Adipocyte (in vitro differentiated cells): Measurements from ENCODE around the gene PLAGL2.
A peak's percentile ranks its signal among the peaks of the same experiment; 100 is the strongest.

Experiments used
- DNase-seq: peaks from one replicate; pipeline ENCODE4 v3.0.0-alpha.2; 2015; ENCODE audit warnings: low read depth
- H3K27me3 ChIP-seq: replicated peaks from 2 replicates; pipeline ENCODE4 v1.7.0; 2013; ENCODE audit warnings: mild to moderate bottlenecking, low read length, moderate library complexity; ENCODE audit not compliant: control insufficient read depth, insufficient read depth
- H3K36me3 ChIP-seq: 2 replicates; pipeline ENCODE4 v1.7.0; 2013; ENCODE audit warnings: low read length, mild to moderate bottlenecking, moderate library complexity; ENCODE audit not compliant: control insufficient read depth, insufficient read depth, severe bottlenecking
- H3K4me1 ChIP-seq: 2 replicates; pipeline ENCODE4 v1.7.0; 2013; ENCODE audit warnings: mild to moderate bottlenecking, low read length, moderate library complexity; ENCODE audit not compliant: control insufficient read depth, insufficient read depth
- H3K4me3 ChIP-seq: 2 replicates; pipeline ENCODE4 v1.7.0; 2013; ENCODE audit warnings: mild to moderate bottlenecking, low read length, moderate library complexity
- H3K9ac ChIP-seq: 2 replicates; pipeline ENCODE4 v1.7.0; 2013; ENCODE audit warnings: mild to moderate bottlenecking, low read length, moderate library complexity
- H3K9me3 ChIP-seq: 2 replicates; pipeline ENCODE4 v1.7.0; 2013; ENCODE audit warnings: mild to moderate bottlenecking, low read length, moderate library complexity; ENCODE audit not compliant: control insufficient read depth

The PLAGL2 gene

GRCh38 chr20:32213870-32214269, 6.3 kb upstream of the PLAGL2 start:
- no peak overlapping the region for H3K4me3 ChIP-seq
- H3K9ac ChIP-seq: no peak overlapping the region
- no peaks in the 10 kb centered on the region for H3K27me3 ChIP-seq
- no peaks in the 10 kb centered on the region for H3K9me3 ChIP-seq
- DNase-seq: no peak
- peaks cover 61% of the 10 kb centered on the region for H3K36me3 ChIP-seq
- H3K4me1 ChIP-seq: peaks cover 10% of the 10 kb centered on the region

GRCh38 chr20:32209850-32210605, 2.5 kb upstream of the PLAGL2 start:
- no peak overlapping the region for H3K4me3 ChIP-seq
- peaks cover 35% of the 10 kb centered on the region for H3K4me1 ChIP-seq
- no peak for DNase-seq
- H3K27me3 ChIP-seq: no peaks in the 10 kb centered on the region
- peaks cover 27% of the 10 kb centered on the region for H3K36me3 ChIP-seq
- no peak overlapping the region for H3K9ac ChIP-seq
- H3K9me3 ChIP-seq: no peaks in the 10 kb centered on the region

GRCh38 chr20:32208499-32209154, 1.1 kb upstream of the PLAGL2 start:
- H3K36me3 ChIP-seq: peaks cover 23% of the 10 kb centered on the region
- DNase-seq: no peak
- no peaks in the 10 kb centered on the region for H3K27me3 ChIP-seq
- peaks cover 48% of the 10 kb centered on the region for H3K4me1 ChIP-seq
- H3K4me3 ChIP-seq: peak overlapping the region; percentile 98
- no peaks in the 10 kb centered on the region for H3K9me3 ChIP-seq
- H3K9ac ChIP-seq: peak overlapping the region; percentile 99

GRCh38 chr20:32206760-32207625, 550 bp downstream of the PLAGL2 start:
- Histone ChIP-seq H3K36me3 (peaks cover 19% of the 10 kb centered on the region), H3K4me1 (peaks cover 55% of the 10 kb centered on the region), H3K4me3 (peak overlapping the region; percentile 98), H3K9ac (peak overlapping the region; percentile 99), H3K9me3 (no peaks in the 10 kb centered on the region), H3K27me3 (no peaks in the 10 kb centered on the region)
- peak; percentile 30 for DNase-seq

GRCh38 chr20:32205843-32206759, 1.4 kb downstream of the PLAGL2 start:
- Histone ChIP-seq H3K9me3 (no peaks in the 10 kb centered on the region), H3K4me3 (peak overlapping the region; percentile 98), H3K27me3 (no peaks in the 10 kb centered on the region), H3K9ac (peak overlapping the region; percentile 99), H3K4me1 (peaks cover 63% of the 10 kb centered on the region), H3K36me3 (peaks cover 17% of the 10 kb centered on the region)
- DNase-seq: no peak

- peaks cover 17% of the 10 kb centered on the region for H3K36me3 ChIP-seq
- peaks cover 63% of the 10 kb centered on the region for H3K4me1 ChIP-seq
- H3K9me3 ChIP-seq: no peaks in the 10 kb centered on the region
- H3K9ac ChIP-seq: peak overlapping the region; percentile 30
- peak; percentile 54 for DNase-seq
- no peaks in the 10 kb centered on the region for H3K27me3 ChIP-seq
- no peak overlapping the region for H3K4me3 ChIP-seq
These were observed 2.3 kb downstream of the PLAGL2 start for GRCh38 chr20:32205110-32205842.

GRCh38 chr20:32204205-32205109, 3.1 kb downstream of the PLAGL2 start:
- Histone ChIP-seq H3K27me3 (no peaks in the 10 kb centered on the region), H3K9ac (no peak overlapping the region), H3K4me1 (peaks cover 61% of the 10 kb centered on the region), H3K36me3 (peaks cover 18% of the 10 kb centered on the region), H3K4me3 (no peak overlapping the region), H3K9me3 (no peaks in the 10 kb centered on the region)
- no peak for DNase-seq

- Histone ChIP-seq H3K9ac (no peak overlapping the region), H3K4me3 (no peak overlapping the region), H3K36me3 (peaks cover 27% of the 10 kb centered on the region), H3K4me1 (peaks cover 53% of the 10 kb centered on the region), H3K9me3 (no peaks in the 10 kb centered on the region), H3K27me3 (no peaks in the 10 kb centered on the region)
- DNase-seq: no peak
These were observed 4.0 kb downstream of the PLAGL2 start for GRCh38 chr20:32203356-32204204.

- H3K9me3 ChIP-seq: no peaks in the 10 kb centered on the region
- peak overlapping the region; percentile 6 for H3K4me3 ChIP-seq
- peaks cover 39% of the 10 kb centered on the region for H3K36me3 ChIP-seq
- H3K9ac ChIP-seq: no peak overlapping the region
- no peaks in the 10 kb centered on the region for H3K27me3 ChIP-seq
- no peak for DNase-seq
- H3K4me1 ChIP-seq: peaks cover 47% of the 10 kb centered on the region
These were observed 5.6 kb downstream of the PLAGL2 start for GRCh38 chr20:32201977-32202363.
